DOHH2 (cell line): Measurements from ENCODE around the gene CPA5.

Experiments
- H3F3A ChIP-seq: fragments of 200-600 bp; sonication (generic), shearing (Covaris generic); 2 replicates; pipeline ENCODE4 v1.6.0; 2016; ENCODE audit warnings: antibody characterized with exemption, mild to moderate bottlenecking; ENCODE audit not compliant: control insufficient read depth, insufficient read depth
- H3K27ac ChIP-seq: fragments of 200-600 bp; sonication (generic); 2 replicates; pipeline ENCODE4 v1.5.1; 2014; ENCODE audit warnings: low read depth, mild to moderate bottlenecking, low read length, moderate library complexity
- H3K27me3 ChIP-seq: fragments of 200-600 bp; sonication (generic); 2 replicates; pipeline ENCODE4 v1.6.1; 2014; ENCODE audit warnings: mild to moderate bottlenecking, low read length, mixed read lengths; ENCODE audit not compliant: control insufficient read depth
- H3K36me3 ChIP-seq: fragments of 200-600 bp; sonication (generic); 2 replicates; pipeline ENCODE4 v1.6.1; 2014; ENCODE audit warnings: mild to moderate bottlenecking, low read length, moderate library complexity, mixed read lengths; ENCODE audit not compliant: control insufficient read depth
- H3K4me1 ChIP-seq: fragments of 200-600 bp; sonication (generic); 2 replicates; pipeline ENCODE4 v1.6.1; 2014; ENCODE audit warnings: mild to moderate bottlenecking, low read length, mixed read lengths; ENCODE audit not compliant: control insufficient read depth
- H3K4me2 ChIP-seq: fragments of 200-600 bp; sonication (generic); 2 replicates; pipeline ENCODE4 v1.6.0; 2014; ENCODE audit warnings: mild to moderate bottlenecking, low read length, moderate library complexity
- H3K4me3 ChIP-seq: fragments of 200-600 bp; sonication (generic); 2 replicates; pipeline ENCODE4 v1.5.1; 2014; ENCODE audit warnings: mild to moderate bottlenecking, low read length, mixed read lengths
- H3K79me2 ChIP-seq: fragments of 200-600 bp; sonication (generic); 2 replicates; pipeline ENCODE4 v1.6.1; 2014; ENCODE audit warnings: mild to moderate bottlenecking, low read length, mixed read lengths; ENCODE audit not compliant: control insufficient read depth
- H3K9me2 ChIP-seq: fragments of 200-600 bp; sonication (generic); replicated peaks from 2 replicates; pipeline ENCODE4 v1.6.1; 2014; ENCODE audit warnings: mild to moderate bottlenecking, low read length, mixed read lengths; ENCODE audit not compliant: control insufficient read depth
- H3K9me3 ChIP-seq: fragments of 200-600 bp; sonication (generic); 2 replicates; pipeline ENCODE4 v1.6.1; 2014; ENCODE audit warnings: antibody characterized with exemption, low read length, mixed read lengths; ENCODE audit not compliant: control insufficient read depth, insufficient read depth
- H4K20me1 ChIP-seq: fragments of 200-600 bp; sonication (generic); 2 replicates; pipeline ENCODE4 v1.6.0; 2014; ENCODE audit warnings: low read depth, mild to moderate bottlenecking, antibody characterized with exemption, low read length, moderate library complexity; ENCODE audit not compliant: control insufficient read depth, insufficient read depth
- CTCF ChIP-seq: fragments of 200-600 bp; sonication (generic); IDR thresholded peaks from one replicate; pipeline ENCODE4 v1.5.1; 2014; ENCODE audit warnings: antibody characterized with exemption, mild to moderate bottlenecking, low read depth, low read length; ENCODE audit not compliant: poor library complexity, severe bottlenecking
- EZH2phosphoT487 ChIP-seq: fragments of 200-600 bp; sonication (generic); IDR thresholded peaks from 2 replicates; pipeline ENCODE4 v1.6.1; 2017; ENCODE audit warnings: borderline replicate concordance, mild to moderate bottlenecking, antibody characterized with exemption, low read length, moderate library complexity, mixed read lengths

CPA5 gene

GRCh38 chr7:130380861-130381455, 36.3 kb downstream of the CPA5 start:
- Histone ChIP-seq H3K9me3 (peaks cover 9% of the 10 kb centered on the region; the same call in 1 of the 2 replicates), H3K27ac (no peak overlapping the region), H3K27me3 (no peaks in the 10 kb centered on the region), H3K4me2 (no peak overlapping the region), H3K36me3 (no peaks in the 10 kb centered on the region), H3K9me2 (no peaks in the 10 kb centered on the region), H3F3A (no peaks in the 10 kb centered on the region), H4K20me1 (no peaks in the 10 kb centered on the region), H3K4me1 (no peaks in the 10 kb centered on the region), H3K79me2 (no peaks in the 10 kb centered on the region), H3K4me3 (no peak overlapping the region)
- TF ChIP-seq EZH2phosphoT487 (no peak), CTCF (no peak)

DNA sequence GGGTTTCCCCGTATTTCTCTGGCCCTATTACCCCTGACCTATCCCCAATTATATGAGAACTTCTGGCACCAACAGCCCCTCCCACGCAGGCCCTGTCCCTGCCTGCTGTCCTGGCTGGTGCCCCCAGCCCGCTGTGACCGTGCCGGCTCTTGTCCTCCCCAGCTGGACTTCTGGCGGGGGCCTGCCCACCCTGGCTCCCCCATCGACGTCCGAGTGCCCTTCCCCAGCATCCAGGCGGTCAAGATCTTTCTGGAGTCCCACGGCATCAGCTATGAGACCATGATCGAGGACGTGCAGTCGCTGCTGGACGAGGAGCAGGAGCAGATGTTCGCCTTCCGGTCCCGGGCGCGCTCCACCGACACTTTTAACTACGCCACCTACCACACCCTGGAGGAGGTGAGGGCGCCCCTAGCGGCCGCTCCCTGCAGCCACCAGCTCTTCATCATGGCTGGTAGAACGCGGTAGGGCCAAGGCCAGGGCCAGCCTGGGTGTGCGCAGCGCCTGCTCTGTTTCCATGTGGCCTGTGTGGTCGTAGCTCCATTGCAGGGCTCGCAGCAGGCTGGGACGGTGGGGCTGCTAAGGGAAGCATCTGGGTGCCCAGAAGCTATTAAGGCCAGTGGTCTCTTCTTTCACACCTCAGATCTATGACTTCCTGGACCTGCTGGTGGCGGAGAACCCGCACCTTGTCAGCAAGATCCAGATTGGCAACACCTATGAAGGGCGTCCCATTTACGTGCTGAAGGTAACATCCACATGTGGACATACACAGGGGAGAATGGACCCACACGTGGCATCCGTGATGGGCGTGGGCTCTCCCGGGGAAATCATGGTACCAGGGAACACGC, 37.1 kb downstream of the CPA5 start:
- Histone ChIP-seq H3K4me2 (no peak overlapping the region), H3K9me3 (0 out of 2 replicates have a peak, but pooled peaks cover 3% of the 10 kb centered on the region), H3K4me1 (no peaks in the 10 kb centered on the region), H3F3A (no peaks in the 10 kb centered on the region), H4K20me1 (no peaks in the 10 kb centered on the region), H3K27me3 (no peaks in the 10 kb centered on the region), H3K36me3 (no peaks in the 10 kb centered on the region), H3K79me2 (no peaks in the 10 kb centered on the region), H3K27ac (no peak overlapping the region), H3K4me3 (no peak overlapping the region), H3K9me2 (no peaks in the 10 kb centered on the region)
- no peak for TF ChIP-seq EZH2phosphoT487
- no peak for TF ChIP-seq CTCF

DNA sequence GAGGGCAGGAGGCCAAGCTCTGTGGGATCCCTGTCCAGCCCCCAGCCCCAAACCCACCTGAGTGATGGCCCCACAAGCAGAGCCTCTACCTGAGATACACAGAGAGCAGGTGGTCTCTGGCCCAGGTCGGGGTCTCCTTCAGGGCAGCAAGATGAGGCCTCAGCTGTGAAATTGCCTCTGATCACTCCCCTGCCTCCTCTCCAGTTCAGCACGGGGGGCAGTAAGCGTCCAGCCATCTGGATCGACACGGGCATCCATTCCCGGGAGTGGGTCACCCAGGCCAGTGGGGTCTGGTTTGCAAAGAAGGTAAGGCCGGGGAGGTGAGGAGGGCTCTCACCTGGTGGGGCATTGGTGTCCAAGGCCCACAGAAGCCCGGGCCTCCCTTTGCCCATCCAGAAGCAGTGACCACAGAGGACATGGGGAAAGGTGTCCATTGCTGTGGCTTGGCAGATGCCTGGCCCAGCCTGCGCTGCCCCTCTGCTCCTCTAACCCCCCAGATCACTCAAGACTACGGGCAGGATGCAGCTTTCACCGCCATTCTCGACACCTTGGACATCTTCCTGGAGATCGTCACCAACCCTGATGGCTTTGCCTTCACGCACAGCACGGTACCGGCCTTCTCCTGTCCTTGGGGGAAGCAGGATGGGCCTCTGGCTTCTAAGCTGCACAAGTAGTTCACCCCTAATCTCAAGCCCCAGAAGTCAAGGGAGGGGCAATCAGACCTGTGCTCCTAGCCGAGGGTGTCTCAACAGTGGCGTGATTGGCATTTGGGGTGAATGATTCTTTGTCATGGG, 38.8 kb downstream of the CPA5 start:
- Histone ChIP-seq H3K4me1 (no peaks in the 10 kb centered on the region), H3K4me3 (no peak overlapping the region), H3K9me2 (no peaks in the 10 kb centered on the region), H3K9me3 (no peaks in the 10 kb centered on the region), H3K79me2 (no peaks in the 10 kb centered on the region), H3K27ac (no peak overlapping the region), H4K20me1 (no peaks in the 10 kb centered on the region), H3K4me2 (no peak overlapping the region), H3F3A (no peaks in the 10 kb centered on the region), H3K36me3 (no peaks in the 10 kb centered on the region), H3K27me3 (no peaks in the 10 kb centered on the region)
- no peak for TF ChIP-seq EZH2phosphoT487
- no peak for TF ChIP-seq CTCF
